SHP77 (cell line): ENCODE results near the gene TMF1.
A peak's percentile ranks its signal among the peaks of the same experiment; 100 is the strongest.

Experiments
- DNase-seq, 2 experiments: peaks; one replicate each; lab custom pipeline; 2025; lab: John Stamatoyannopoulos, UW

Gene TMF1, protein sequence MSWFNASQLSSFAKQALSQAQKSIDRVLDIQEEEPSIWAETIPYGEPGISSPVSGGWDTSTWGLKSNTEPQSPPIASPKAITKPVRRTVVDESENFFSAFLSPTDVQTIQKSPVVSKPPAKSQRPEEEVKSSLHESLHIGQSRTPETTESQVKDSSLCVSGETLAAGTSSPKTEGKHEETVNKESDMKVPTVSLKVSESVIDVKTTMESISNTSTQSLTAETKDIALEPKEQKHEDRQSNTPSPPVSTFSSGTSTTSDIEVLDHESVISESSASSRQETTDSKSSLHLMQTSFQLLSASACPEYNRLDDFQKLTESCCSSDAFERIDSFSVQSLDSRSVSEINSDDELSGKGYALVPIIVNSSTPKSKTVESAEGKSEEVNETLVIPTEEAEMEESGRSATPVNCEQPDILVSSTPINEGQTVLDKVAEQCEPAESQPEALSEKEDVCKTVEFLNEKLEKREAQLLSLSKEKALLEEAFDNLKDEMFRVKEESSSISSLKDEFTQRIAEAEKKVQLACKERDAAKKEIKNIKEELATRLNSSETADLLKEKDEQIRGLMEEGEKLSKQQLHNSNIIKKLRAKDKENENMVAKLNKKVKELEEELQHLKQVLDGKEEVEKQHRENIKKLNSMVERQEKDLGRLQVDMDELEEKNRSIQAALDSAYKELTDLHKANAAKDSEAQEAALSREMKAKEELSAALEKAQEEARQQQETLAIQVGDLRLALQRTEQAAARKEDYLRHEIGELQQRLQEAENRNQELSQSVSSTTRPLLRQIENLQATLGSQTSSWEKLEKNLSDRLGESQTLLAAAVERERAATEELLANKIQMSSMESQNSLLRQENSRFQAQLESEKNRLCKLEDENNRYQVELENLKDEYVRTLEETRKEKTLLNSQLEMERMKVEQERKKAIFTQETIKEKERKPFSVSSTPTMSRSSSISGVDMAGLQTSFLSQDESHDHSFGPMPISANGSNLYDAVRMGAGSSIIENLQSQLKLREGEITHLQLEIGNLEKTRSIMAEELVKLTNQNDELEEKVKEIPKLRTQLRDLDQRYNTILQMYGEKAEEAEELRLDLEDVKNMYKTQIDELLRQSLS

GRCh38 chr3:69051756-69052471 is at the start of gene TMF1:
Gene TMF1, minus strand, starts transcription at chr3:69052333. Its CDS starts 247 bp downstream, at chr3:69052086.
- DNase-seq: no peak

DNA sequence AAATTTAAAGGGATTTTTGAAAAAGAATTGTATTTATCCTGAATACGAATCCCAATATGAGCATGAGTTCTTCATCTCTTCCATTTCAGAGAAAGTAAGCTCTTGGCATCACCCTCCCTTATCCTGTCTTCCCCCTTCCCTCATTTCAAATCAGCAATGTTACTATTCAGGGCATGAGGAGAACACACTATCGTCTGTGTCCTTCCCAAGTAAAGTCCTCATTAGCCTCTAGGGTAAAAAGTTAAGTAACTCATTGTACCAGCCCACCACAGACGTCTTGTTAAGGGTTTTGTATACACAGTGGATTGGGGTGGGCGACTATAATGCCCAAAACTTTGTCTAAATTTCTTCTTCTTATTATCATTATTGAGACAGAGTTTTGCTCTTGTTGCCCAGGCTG is 47.4 kb upstream of the TMF1 start:
- DNase-seq: no peak

DNA sequence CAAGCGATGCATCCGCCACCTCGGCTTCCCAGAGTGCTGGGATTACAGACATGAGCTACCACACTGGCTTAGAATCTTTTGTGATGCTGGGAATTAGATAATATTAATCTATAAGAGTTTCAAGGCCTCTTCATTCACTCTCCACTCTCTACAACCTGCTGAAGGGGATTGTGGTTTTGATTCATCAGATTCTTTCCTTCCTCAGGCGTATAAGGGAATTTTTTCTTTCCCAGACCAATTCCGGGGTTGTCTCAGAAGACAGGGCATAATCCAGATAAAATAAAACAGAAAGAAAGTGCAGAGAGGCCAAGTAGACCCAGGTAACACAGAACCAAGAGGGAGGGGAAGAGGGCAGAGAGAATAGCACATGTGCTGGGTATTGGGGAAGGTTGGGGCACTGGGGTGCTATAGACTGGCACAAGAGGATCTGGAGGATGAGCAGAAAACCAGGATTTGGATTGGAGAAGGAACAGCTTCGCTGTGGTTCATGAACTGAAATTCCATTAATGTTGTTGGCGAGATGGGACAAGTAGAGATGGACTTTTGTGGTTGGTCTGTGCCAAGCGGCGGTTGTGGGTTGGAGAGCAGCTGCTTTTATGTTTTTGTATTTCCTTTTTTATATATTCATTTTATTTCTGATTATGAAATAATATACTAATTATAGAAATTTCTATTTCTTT is 45.4 kb upstream of the TMF1 start:
- DNase-seq: no peak

DNA sequence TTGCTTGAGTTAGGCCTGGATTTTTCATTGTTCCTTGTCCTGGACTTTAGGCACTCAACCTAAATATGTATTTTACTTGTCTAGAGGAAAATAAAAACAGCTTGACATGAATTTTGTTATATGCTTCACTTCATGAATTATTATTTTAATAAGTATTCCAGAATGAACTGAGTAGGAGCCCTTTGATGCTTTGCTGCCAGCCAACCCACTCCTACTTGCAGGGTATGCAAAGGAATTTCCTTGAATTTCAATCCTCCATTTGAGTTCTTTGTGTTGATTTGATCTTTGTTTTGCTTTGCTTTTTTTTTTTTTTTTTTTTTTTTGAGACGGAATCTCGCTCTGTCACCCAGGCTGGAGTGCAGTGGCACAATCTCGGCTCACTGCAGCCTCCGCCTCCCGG is 44.2 kb upstream of the TMF1 start:
- DNase-seq: no peak

DNA sequence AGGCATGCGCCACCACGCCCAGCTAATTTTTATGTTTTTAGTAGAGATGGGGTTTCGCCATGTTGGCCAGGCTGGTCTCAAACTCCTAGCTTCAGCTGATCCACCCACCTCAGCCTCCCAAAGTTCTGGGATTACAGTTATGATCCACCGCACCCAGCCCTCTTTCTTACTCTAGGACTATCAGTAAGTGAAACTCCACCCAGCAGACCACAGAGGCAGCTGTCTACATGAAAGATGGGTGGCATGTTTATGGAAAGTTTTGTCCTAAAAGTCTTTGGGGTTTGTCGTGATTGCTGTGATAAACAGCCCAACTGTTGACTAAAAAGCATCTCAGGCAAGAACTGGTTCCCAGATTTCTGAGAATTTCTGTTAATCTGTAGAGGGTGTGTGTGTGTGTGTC is 43.5 kb upstream of the TMF1 start:
- DNase-seq: no peak

GRCh38 chr3:69094467-69095205 is 42.5 kb upstream of the TMF1 start:
- no peak for DNase-seq

DNA sequence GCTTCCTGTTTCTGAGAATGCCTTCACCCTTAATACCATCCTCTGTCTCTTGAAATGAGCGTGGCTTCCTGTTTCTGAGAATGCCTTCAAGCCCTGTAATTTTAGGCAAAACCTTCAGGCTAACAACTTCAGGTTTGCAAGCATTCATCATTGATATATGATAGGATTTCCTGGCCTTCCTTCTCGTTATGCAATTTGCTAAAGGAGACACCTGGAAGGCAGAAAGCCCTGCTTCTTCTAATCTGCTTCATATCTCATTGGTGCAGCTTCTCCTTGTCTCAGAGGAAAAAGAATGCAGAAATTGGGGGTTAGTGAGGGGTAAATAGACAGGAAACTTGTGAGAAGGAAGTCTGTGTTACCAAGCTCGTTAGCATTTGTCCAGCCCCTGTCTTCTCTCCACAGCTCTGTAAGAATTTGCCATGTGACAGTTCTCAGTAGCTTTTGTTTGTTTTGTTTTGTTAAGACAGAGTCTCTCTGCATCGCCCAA is 39.9 kb upstream of the TMF1 start:
- DNase-seq: no peak

- no peak for DNase-seq
Measured at GRCh38 chr3:69091389-69092029, 39.4 kb upstream of the TMF1 start.

DNA sequence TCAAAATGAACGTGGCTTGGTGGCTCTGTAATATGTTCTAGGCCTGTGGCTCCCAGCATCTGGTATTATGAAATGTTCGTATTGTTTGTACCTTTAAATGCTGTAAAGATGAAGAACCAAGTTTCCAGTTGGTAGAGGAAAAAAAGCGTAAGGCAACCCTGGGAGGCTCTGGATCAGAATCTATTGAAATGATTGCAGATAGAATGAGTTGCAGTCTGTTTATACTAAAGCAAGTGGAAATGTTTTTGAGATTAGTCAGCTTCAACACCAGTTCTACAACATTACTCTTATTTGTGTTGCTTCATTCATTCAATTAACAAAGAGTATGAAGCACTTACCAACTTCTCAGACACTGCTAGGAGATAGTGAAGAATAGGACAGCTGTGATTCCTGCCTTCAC is 37.9 kb upstream of the TMF1 start:
- DNase-seq: no peak

- DNase-seq: no peak
Measured at GRCh38 chr3:69088063-69088462, 35.9 kb upstream of the TMF1 start.

- DNase-seq: no peak
Measured at GRCh38 chr3:69087030-69087791, 35.1 kb upstream of the TMF1 start.

- peak; percentile 42 to 74 for DNase-seq
Measured at GRCh38 chr3:69085833-69086722, 33.9 kb upstream of the TMF1 start.

GRCh38 chr3:69085168-69085832 is 33.2 kb upstream of the TMF1 start:
- peak in 1 of 2 experiments; percentile 5 for DNase-seq

DNA sequence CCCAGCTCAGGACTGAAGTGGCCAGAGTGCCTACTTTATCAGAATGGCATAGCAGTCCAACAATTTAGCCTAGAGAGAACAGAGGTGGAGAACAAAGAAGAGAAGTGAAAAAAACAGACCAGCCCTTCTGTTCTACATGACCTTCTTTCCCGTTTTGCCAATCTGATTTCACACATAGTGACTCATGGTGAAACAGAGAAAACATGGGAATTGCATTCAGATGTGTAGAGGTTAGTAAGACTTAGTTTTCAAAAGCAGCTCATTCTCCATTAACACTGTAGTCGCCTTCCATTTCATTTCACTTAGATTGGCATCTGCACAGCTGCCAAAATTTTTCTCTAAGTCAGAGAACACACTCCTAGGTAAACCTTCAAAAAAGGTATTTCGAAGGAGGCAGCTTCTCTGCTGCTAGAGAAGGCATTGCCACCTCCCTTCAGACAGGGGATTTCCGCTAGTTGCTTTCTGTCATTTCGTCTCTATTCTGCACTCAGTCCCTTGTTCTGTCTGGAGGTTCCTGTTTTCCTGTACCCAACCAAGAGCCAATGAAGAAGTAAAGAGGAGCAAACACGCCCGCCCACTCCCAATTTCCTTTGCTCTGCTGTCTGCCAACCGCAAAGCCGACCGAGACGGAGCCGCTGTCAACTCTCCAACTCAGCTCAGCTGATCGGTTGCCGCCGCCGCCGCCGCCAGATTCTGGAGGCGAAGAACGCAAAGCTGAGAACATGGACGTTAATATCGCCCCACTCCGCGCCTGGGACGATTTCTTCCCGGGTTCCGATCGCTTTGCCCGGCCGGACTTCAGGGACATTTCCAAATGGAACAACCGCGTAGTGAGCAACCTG is 32.4 kb upstream of the TMF1 start, which contains the start of gene ARL6IP5:
ARL6IP5 (plus strand) TSS at position 612 of the 842 bp plus-strand sequence; CDS start at position 723, 111 bp downstream.
- peak; percentile 79 to 90 for DNase-seq

- no peak for DNase-seq
Measured at GRCh38 chr3:69082805-69083204, 30.7 kb upstream of the TMF1 start.

DNA sequence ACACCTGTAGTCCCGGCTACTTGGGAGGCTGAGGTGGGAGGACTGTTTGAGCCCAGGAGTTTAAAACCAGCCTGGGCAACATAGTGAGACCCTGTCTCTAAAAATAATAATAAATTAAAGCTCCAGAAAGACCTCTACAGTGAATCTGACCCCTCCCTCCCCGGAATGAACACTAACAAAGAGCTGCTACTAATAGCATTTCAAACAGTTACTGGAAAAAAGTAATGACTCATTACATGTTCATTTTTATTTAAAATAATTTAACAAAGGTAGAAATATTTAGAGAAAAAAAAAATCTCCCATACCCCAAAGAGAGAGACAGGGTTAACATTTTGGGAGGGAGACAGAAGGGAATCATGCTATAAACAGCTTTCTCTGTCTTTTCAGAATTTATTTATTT is 30.2 kb upstream of the TMF1 start:
- DNase-seq: no peak
